ENCODE measurements around the gene ADCY6.
A peak's percentile ranks its signal among the peaks of the same experiment; 100 is the strongest.

Gene ADCY6

GRCh38 chr12:48822139-48822538, 33.2 kb upstream of the ADCY6 start:
- DNase-seq (ENCODE audit: low read depth), result no peak
- no peak for TF ChIP-seq CTCF (IDR thresholded peaks at IDR 0.05; ENCODE audit: insufficient read depth, low read depth, low read length, missing control alignments)
- no peak overlapping the region for H3K4me3 ChIP-seq (ENCODE audit: low read length)

- no peak for TF ChIP-seq CTCF (IDR thresholded peaks at IDR 0.05; ENCODE audit: insufficient read depth, low read depth, low read length, missing control alignments)
- H3K4me3 ChIP-seq (ENCODE audit: low read length), result no peak overlapping the region
- no peak for DNase-seq (ENCODE audit: low read depth)
Observed at GRCh38 chr12:48819986-48820725, 31.3 kb upstream of the ADCY6 start.

GRCh38 chr12:48818831-48819590, 30.1 kb upstream of the ADCY6 start:
- H3K4me3 ChIP-seq (ENCODE audit: low read length), result peak overlapping the region; percentile 60
- DNase-seq (ENCODE audit: low read depth), result no peak
- TF ChIP-seq CTCF (IDR thresholded peaks at IDR 0.05; ENCODE audit: insufficient read depth, low read depth, low read length, missing control alignments), result peak; percentile 4

GRCh38 chr12:48817873-48818830, 29.3 kb upstream of the ADCY6 start, which contains the start of gene CACNB3:
TSS of gene CACNB3 (plus strand) at chr12:48818496. CDS start at chr12:48818930, 434 bp downstream.
- no peak for TF ChIP-seq CTCF (IDR thresholded peaks at IDR 0.05; ENCODE audit: insufficient read depth, low read depth, low read length, missing control alignments)

GRCh38 chr12:48816143-48816854, 27.4 kb upstream of the ADCY6 start:
- peak; percentile 52 for DNase-seq (ENCODE audit: low read depth)
- TF ChIP-seq CTCF (IDR thresholded peaks at IDR 0.05; ENCODE audit: insufficient read depth, low read depth, low read length, missing control alignments), result no peak
- H3K4me3 ChIP-seq (ENCODE audit: low read length), result peak overlapping the region; percentile 90

More at GRCh38 chr12:48817873-48818830, 29.3 kb upstream of the ADCY6 start, which contains the start of gene CACNB3:
- peak within 1 kb of the TSS; percentile 60 for H3K4me3 ChIP-seq (ENCODE audit: low read length)
- peak; percentile 64 for DNase-seq (ENCODE audit: low read depth)
